HL-60 (cell line): ENCODE results near the gene CBLN4.

Experiments used
- DNase-seq, 2 experiments: peaks; one replicate each; pipeline ENCODE4 v3.0.0-alpha.2; 2010 to 2020; ENCODE audit warnings: low read depth in 1 of 2, low spot score in 1 of 2
- H3K27ac ChIP-seq: fragments of 250-450 bp; sonication (Bioruptor Pico); replicated peaks from 2 replicates; pipeline ENCODE4 v1.5.1; 2020; ENCODE audit warnings: mild to moderate bottlenecking, moderate library complexity
- H3K27me3 ChIP-seq: fragments of 250-450 bp; sonication (Bioruptor Pico); 2 replicates; pipeline ENCODE4 v1.5.1; 2021; ENCODE audit warnings: mild to moderate bottlenecking, moderate library complexity; ENCODE audit not compliant: insufficient read depth, poor library complexity, severe bottlenecking
- H3K4me3 ChIP-seq: replicated peaks from 2 replicates; pipeline ENCODE4 v1.5.1; 2011; ENCODE audit warnings: mild to moderate bottlenecking, control low read depth, low read length; ENCODE audit not compliant: insufficient read depth
- CTCF ChIP-seq: IDR thresholded peaks from one replicate; pipeline ENCODE4 v1.5.1; 2011; ENCODE audit warnings: low read length, control low read depth, inconsistent platforms; ENCODE audit not compliant: insufficient read depth
- GABPA ChIP-seq: IDR thresholded peaks from 2 replicates; pipeline ENCODE4 v1.6.1; 2012; ENCODE audit warnings: low read depth
- POLR2AphosphoS5 ChIP-seq: IDR thresholded peaks from 2 replicates; pipeline ENCODE4 v1.6.1; 2012; ENCODE audit warnings: low read depth
- REST ChIP-seq: IDR thresholded peaks from 2 replicates; pipeline ENCODE4 v1.6.1; 2012; ENCODE audit warnings: low read depth; ENCODE audit not compliant: insufficient replicate concordance
- SPI1 ChIP-seq: IDR thresholded peaks from 2 replicates; pipeline ENCODE4 v1.6.1; 2012; ENCODE audit warnings: low read depth, mild to moderate bottlenecking, borderline replicate concordance

Gene CBLN4

GRCh38 chr20:56018716-56019115, 13.4 kb upstream of the CBLN4 start:
- Histone ChIP-seq H3K4me3 (no peak overlapping the region), H3K27ac (no peak overlapping the region), H3K27me3 (peaks cover 2% of the 10 kb centered on the region)
- no peak for DNase-seq
- TF ChIP-seq SPI1 = no peak
- TF ChIP-seq POLR2AphosphoS5 = no peak
- TF ChIP-seq REST = no peak
- no peak for TF ChIP-seq GABPA
- TF ChIP-seq CTCF = no peak

- TF ChIP-seq REST (no peak), GABPA (no peak), CTCF (no peak), SPI1 (no peak), POLR2AphosphoS5 (no peak)
- no peak overlapping the region for H3K4me3 ChIP-seq
Measured at GRCh38 chr20:56018194-56018593, 12.9 kb upstream of the CBLN4 start.

GRCh38 chr20:56017560-56017959, 12.2 kb upstream of the CBLN4 start:
- TF ChIP-seq POLR2AphosphoS5 (no peak), SPI1 (no peak), GABPA (no peak), CTCF (no peak), REST (no peak)
- no peak for DNase-seq
- peaks cover 2% of the 10 kb centered on the region for H3K27me3 ChIP-seq
- no peak overlapping the region for H3K27ac ChIP-seq
- no peak overlapping the region for H3K4me3 ChIP-seq

More at GRCh38 chr20:56018194-56018593, 12.9 kb upstream of the CBLN4 start:
- no peak for DNase-seq
- peaks cover 2% of the 10 kb centered on the region for H3K27me3 ChIP-seq
- no peak overlapping the region for H3K27ac ChIP-seq
